Right renal pelvis (tissue), 4 donors: Measurements from ENCODE around the gene MOB1B. TPM values are rescaled to one million over a fixed set of nuclear protein-coding genes. Genes with fewer than 3 reads are reported as not detected.
"Not testable (repeated sequence)": the region's sequence is repeated elsewhere in the genome, so short reads cannot be mapped to it uniquely, and the experiment has no call there.

Source experiments
- DNase-seq, 4 donors: peaks; one replicate each; pipeline ENCODE4 v3.0.0-alpha.2; 2013; ENCODE audit warnings: low read depth in 4 of 4, low spot score in 3 of 4, missing footprints in 1 of 4
- polyA plus RNA-seq, 4 donors: library from polyadenylated mRNA; unstranded; fragments of 120-200 nt; gene quantifications; one replicate each; pipeline ENCODE4 v1.2.1, GENCODE V29; 2013; ENCODE audit not compliant: insufficient read length in 4 of 4

Gene MOB1B
- polyA plus RNA-seq, 4 donors = 40.5 to 52.9 (median 45.9) TPM

DNA sequence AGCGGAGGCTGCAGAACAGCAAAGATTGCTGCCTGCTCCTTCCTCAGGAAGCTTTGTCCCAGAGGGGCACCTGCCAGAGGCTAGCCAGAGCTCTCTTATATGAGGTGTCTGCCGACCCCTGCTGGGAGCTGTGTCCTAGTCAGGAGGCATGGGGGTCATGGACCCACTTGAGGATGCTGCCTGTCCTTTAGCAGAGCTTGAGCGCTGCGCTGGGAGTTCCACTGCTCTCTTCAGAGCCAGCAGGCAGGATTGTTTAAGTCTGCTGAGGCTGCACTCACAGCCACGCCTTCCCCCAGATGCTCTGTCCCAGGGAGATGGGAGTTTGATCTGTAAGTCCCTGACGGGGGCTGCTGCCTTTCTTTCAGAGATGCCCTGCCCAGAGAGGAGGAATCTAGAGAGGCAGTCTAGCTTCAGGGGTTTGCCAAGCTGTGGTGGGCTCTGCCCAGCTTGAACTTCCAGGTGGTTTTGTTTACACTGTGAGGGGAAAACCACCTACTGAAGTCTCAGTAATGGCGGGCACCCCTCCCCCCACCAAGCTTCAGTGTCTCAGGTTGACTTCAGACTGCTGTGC, 102.2 kb downstream of the MOB1B start:
- no peak for DNase-seq

DNA sequence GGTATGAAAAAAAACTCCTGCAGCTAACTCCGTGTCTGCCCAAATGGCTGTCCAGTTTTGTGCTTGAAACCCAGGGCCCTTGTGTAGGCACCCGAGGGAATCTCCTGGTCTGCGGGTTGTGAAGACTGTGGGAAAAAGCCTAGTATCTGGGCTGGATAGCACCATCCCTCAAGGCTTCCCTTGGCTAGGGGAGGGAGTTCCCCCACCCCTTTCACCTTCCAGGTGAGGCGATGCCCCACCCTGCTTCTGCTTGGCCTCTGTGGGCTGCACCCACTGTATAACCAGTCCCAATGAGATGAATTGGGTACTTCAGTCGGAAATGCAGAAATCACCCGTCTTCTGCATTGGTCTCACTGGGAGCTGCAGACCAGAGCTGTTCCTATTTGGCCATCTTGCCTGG, 102.9 kb downstream of the MOB1B start:
- not testable (repeated sequence) for DNase-seq

GRCh38 chr4:71006203-71006907, 104.2 kb downstream of the MOB1B start:
- no peak for DNase-seq

- DNase-seq = no peak
Observed at GRCh38 chr4:71008196-71008595, 106.0 kb downstream of the MOB1B start.

DNA sequence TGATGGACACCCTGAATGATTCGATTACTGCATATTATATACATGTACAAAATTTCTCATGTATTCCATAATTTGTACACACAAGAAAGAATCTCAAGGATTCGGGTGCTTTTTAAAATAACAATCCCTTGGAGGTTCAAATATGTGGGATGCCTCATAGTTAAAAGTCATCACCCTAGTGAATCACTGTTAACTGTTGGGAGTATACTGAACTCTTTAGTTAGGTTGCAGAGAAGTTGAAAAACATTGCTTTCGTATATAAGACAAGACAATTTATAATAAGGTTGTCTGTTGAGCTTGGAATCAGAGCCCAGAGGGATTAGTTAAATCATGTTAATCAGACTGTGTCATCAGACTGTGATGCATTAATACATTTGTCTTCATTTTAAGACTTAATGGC, 106.9 kb downstream of the MOB1B start:
- no peak for DNase-seq

DNA sequence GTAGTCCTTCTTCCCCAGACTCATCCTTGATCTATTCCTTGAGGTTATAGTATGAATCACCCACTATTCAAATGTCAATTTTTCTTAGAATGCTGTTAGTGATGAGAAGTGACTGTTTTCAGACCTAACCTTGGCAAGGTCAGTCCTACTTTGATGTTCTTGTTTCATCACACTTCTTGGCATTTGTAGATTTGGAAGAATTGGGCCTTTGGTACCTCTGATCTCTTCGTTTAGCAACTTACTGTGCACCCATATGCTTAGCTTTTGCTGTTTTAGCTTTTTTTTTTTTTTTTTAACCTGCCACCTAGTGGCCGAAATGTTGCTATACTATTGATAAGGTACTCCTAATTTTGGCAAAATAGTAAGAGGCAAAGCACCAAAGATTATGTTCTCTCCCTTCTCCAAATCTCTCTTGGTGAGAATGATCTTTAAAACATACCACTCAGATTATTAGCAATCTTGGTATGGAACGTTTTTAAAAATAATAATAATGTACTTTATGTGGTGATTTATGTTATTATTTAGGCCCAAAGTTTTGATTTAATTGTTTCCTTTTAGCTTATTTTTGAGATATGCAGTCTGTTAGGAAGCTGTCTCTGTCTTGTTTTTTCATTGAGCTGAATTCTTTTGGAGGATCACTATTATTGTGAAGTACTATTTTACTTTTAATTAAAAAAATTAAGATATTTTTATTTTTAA, 107.9 kb downstream of the MOB1B start:
- DNase-seq = no peak

GRCh38 chr4:71011451-71011850, 109.3 kb downstream of the MOB1B start:
- DNase-seq = no peak

- DNase-seq = not testable (repeated sequence)
Observed at GRCh38 chr4:71017391-71017790, 115.2 kb downstream of the MOB1B start.

DNA sequence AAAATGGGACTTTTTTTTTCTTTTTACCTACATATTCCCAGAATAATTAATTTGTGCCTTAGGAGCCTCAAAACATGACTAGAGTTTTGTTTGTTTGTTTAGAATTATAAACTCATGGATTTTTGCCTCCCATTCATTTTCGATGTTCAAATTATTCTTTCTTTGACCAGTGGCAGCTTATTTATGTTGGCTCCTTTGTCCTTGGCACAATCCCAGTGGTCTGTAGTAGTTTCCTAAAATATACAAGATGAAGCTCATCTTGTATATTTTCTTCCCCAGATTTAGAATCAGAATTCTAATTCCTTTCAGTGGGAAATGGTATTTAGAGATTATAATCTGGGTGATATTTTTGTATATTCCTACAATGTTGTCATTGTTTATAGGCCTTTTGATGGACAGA, 118.4 kb downstream of the MOB1B start:
- DNase-seq = no peak

DNA sequence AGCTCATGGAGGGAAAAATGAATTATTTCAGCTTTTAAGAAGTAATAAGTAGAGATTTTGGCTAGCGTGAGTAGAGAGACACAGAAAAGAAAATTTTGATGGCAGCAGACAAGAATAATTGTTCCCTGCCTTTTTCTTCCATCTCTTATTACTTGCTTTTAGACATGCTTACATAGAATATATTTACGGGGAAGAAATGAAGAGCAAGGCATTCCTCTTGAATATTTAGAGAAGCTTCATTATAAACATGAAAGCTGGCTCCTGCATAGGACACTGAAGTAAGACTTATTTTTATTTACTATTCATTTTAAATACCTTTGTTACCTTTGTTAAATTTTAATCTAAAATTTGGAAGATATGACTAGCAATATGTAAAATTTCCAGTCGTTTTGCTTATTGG, 123.5 kb downstream of the MOB1B start:
- no peak for DNase-seq

GRCh38 chr4:71026086-71026485, 123.9 kb downstream of the MOB1B start:
- DNase-seq = no peak

GRCh38 chr4:71027611-71028010, 125.4 kb downstream of the MOB1B start:
- no peak for DNase-seq

DNA sequence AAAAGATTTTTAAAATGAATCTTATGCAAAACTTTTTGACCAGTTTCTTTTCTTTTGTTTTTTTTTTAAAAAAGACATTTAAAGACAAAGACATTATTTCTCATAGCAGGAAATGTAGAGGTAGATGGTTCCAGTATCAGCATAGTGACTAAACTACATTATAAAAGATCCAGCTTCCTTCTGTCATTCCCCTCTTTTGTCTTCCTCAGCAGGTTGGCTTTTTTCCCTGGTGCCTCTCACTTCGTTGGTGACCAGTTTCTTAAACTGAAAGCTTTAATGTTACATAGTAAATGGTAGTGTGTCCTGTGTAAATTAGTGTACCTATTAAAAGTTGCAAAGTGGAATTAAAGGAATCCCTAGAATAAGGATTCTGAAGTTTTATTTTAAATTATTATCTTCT, 127.3 kb downstream of the MOB1B start:
- DNase-seq = no peak

DNA sequence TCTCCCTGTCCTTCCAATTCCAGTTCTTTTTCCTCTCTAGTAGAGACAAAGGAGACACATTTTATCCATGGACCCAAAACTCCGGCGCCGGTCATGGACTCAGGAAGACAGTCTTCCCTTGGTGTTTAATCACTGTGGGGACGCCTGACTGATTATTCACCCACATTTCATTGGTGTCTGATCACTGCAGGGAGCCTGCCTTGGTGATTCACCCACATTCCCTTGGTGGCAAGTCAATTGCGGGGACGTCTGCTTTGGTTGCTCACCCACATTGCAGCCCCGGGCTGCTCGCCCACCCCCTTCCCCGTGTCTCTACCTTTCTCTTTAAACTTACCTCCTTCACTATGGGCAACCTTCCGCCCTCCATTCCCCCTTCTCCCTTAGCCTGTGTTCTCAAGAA, 129.9 kb downstream of the MOB1B start:
- not testable (repeated sequence) for DNase-seq

Other genes with a start within 250 kb of the MOB1B start
- 1 to 10 TPM in 1 of 4 donors, under 1 TPM in 3; 0.54 to 1.1 (median 0.84) TPM for gene JCHAIN, start 235.9 kb upstream of the MOB1B start, polyA plus RNA-seq
- gene UTP3, start 213.8 kb upstream of the MOB1B start, polyA plus RNA-seq = 10 to 100 TPM; 44.1 to 50.3 (median 49.6) TPM
- 100 to 1,000 TPM in 2 of 4 donors, 10 to 100 TPM in 2; 81.1 to 109 (median 99.7) TPM for gene RUFY3, start 180.4 kb upstream of the MOB1B start, polyA plus RNA-seq
- 100 to 1,000 TPM; 118 to 139 (median 137) TPM for gene GRSF1, start 62.5 kb upstream of the MOB1B start, polyA plus RNA-seq
- 10 to 100 TPM; 33.5 to 47.1 (median 42.3) TPM for gene DCK, start 91.3 kb downstream of the MOB1B start, polyA plus RNA-seq